KMS-11 (cell line): ENCODE data around the gene FRMD4A.
"Not testable (repeated sequence)": the region's sequence is repeated elsewhere in the genome, so short reads cannot be mapped to it uniquely, and the experiment has no call there.

Experiments
- H2AFZ ChIP-seq: fragments of 200-600 bp; sonication (generic); 2 replicates; pipeline ENCODE4 v1.6.1; 2016; ENCODE audit warnings: antibody characterized with exemption, mixed run types, low read depth
- H3K27ac ChIP-seq: fragments of 200-600 bp; sonication (generic); 2 replicates; pipeline ENCODE4 v1.6.1; 2016; ENCODE audit warnings: mild to moderate bottlenecking, mixed run types
- H3K27me3 ChIP-seq: fragments of 200-600 bp; sonication (generic); 2 replicates; pipeline ENCODE4 v1.6.1; 2017; ENCODE audit warnings: mild to moderate bottlenecking, low read depth, mixed run types, moderate library complexity; ENCODE audit not compliant: insufficient read depth
- H3K36me3 ChIP-seq: fragments of 200-600 bp; sonication (generic); 2 replicates; pipeline ENCODE4 v1.6.1; 2017; ENCODE audit warnings: mild to moderate bottlenecking, mixed run types; ENCODE audit not compliant: insufficient read depth
- H3K4me1 ChIP-seq: fragments of 200-600 bp; sonication (generic); 2 replicates; pipeline ENCODE4 v1.6.1; 2016; ENCODE audit warnings: mild to moderate bottlenecking, low read depth, mixed run types; ENCODE audit not compliant: poor library complexity, severe bottlenecking
- H3K4me2 ChIP-seq: fragments of 200-600 bp; sonication (generic); 2 replicates; pipeline ENCODE4 v1.7.0; 2016; ENCODE audit warnings: mild to moderate bottlenecking, mixed run types
- H3K4me3 ChIP-seq: fragments of 200-600 bp; sonication (generic); IDR thresholded peaks from 2 replicates; pipeline ENCODE4 v1.6.1; 2017; ENCODE audit warnings: low read depth, low read length, mixed read lengths; ENCODE audit not compliant: insufficient read depth
- H3K79me2 ChIP-seq: fragments of 200-600 bp; sonication (generic); 2 replicates; pipeline ENCODE4 v1.6.1; 2016; ENCODE audit warnings: low read depth, mixed run types; ENCODE audit not compliant: insufficient read depth
- H3K9ac ChIP-seq: fragments of 200-600 bp; sonication (generic); 2 replicates; pipeline ENCODE4 v1.6.1; 2016; ENCODE audit warnings: mild to moderate bottlenecking, mixed run types
- H4K20me1 ChIP-seq: fragments of 200-600 bp; sonication (generic); 2 replicates; pipeline ENCODE4 v1.6.1; 2016; ENCODE audit warnings: mild to moderate bottlenecking, mixed run types; ENCODE audit not compliant: insufficient read depth
- CTCF ChIP-seq: fragments of 200-600 bp; sonication (generic); conservative IDR thresholded peaks from 2 replicates; pipeline ENCODE4 v1.6.1; 2017; ENCODE audit warnings: low read depth, mild to moderate bottlenecking, antibody characterized with exemption, low read length, moderate library complexity, mixed read lengths

FRMD4A gene

GRCh38 chr10:14220026-14220425 is 110.7 kb downstream of the FRMD4A start:
- H3K4me2 ChIP-seq: no peak overlapping the region
- H3K79me2 ChIP-seq: no peaks in the 10 kb centered on the region
- no peaks in the 10 kb centered on the region for H4K20me1 ChIP-seq
- TF ChIP-seq CTCF: no peak
- no peaks in the 10 kb centered on the region for H3K36me3 ChIP-seq
- no peak overlapping the region for H3K27ac ChIP-seq
- H3K4me1 ChIP-seq: no peaks in the 10 kb centered on the region
- no peak overlapping the region for H3K9ac ChIP-seq
- H3K27me3 ChIP-seq: no peaks in the 10 kb centered on the region
- H2AFZ ChIP-seq: no peak overlapping the region
- no peak overlapping the region for H3K4me3 ChIP-seq

GRCh38 chr10:14219411-14219810 is 111.3 kb downstream of the FRMD4A start:
- H3K4me2 ChIP-seq: no peak overlapping the region
- no peaks in the 10 kb centered on the region for H3K4me1 ChIP-seq
- H3K27ac ChIP-seq: no peak overlapping the region
- H3K36me3 ChIP-seq: no peaks in the 10 kb centered on the region
- TF ChIP-seq CTCF: no peak
- no peaks in the 10 kb centered on the region for H3K27me3 ChIP-seq
- H4K20me1 ChIP-seq: no peaks in the 10 kb centered on the region
- H2AFZ ChIP-seq: no peak overlapping the region
- no peak overlapping the region for H3K9ac ChIP-seq
- H3K4me3 ChIP-seq: no peak overlapping the region
- H3K79me2 ChIP-seq: no peaks in the 10 kb centered on the region

- H3K79me2 ChIP-seq: no peaks in the 10 kb centered on the region
- no peaks in the 10 kb centered on the region for H3K36me3 ChIP-seq
- H3K27me3 ChIP-seq: no peaks in the 10 kb centered on the region
Measured at GRCh38 chr10:14215641-14216040, 115.1 kb downstream of the FRMD4A start.

GRCh38 chr10:14213703-14214102 is 117.0 kb downstream of the FRMD4A start:
- not testable (repeated sequence) for H3K27me3 ChIP-seq, H3K36me3 ChIP-seq, H3K4me1 ChIP-seq, H3K79me2 ChIP-seq, H2AFZ ChIP-seq, H4K20me1 ChIP-seq, H3K4me3 ChIP-seq, H3K9ac ChIP-seq, H3K27ac ChIP-seq, H3K4me2 ChIP-seq

More at GRCh38 chr10:14215641-14216040, 115.1 kb downstream of the FRMD4A start:
- H3K4me2 ChIP-seq: no peak overlapping the region
- no peaks in the 10 kb centered on the region for H4K20me1 ChIP-seq
- no peaks in the 10 kb centered on the region for H3K4me1 ChIP-seq
- no peak overlapping the region for H2AFZ ChIP-seq
- H3K4me3 ChIP-seq: no peak overlapping the region
- H3K27ac ChIP-seq: no peak overlapping the region
- TF ChIP-seq CTCF: no peak
- no peak overlapping the region for H3K9ac ChIP-seq

GRCh38 chr10:14211610-14212009 is 119.1 kb downstream of the FRMD4A start:
- TF ChIP-seq CTCF: no peak
- Histone ChIP-seq H4K20me1 (no peaks in the 10 kb centered on the region), H2AFZ (no peak overlapping the region), H3K36me3 (no peaks in the 10 kb centered on the region), H3K4me2 (no peak overlapping the region), H3K27me3 (no peaks in the 10 kb centered on the region), H3K9ac (no peak overlapping the region), H3K79me2 (no peaks in the 10 kb centered on the region), H3K27ac (no peak overlapping the region), H3K4me3 (no peak overlapping the region), H3K4me1 (no peaks in the 10 kb centered on the region)
